Measurements from ENCODE around the gene PHF3. TPM values are rescaled to one million over a fixed set of nuclear protein-coding genes. Genes with fewer than 3 reads are reported as not detected.
A peak's percentile ranks its signal among the peaks of the same experiment; 100 is the strongest.

The PHF3 gene
- total and polyA plus RNA-seq, 4 donors, result 8.3 to 137 (median 25.2) TPM

DNA sequence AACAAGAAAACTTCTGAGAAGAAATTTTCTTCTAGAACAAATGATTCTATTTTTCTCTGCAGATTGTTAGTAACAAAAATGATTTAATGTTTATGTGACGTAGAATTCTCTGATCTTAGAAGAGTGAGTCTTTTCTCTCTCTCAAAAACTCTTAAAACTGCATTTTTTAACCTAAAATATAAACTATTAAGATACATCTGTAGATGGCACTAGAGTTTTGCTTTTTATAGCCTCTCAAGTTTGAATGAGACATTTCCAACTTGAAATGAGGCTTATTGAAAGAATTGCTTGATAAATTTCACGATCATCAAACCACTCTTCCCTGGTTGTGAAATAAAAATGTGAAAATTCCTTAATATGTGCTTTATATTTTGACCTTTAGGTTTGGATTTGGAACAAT lies 53.8 kb downstream of the PHF3 start:
- H3K27me3 ChIP-seq (ENCODE audit: control insufficient read depth in 3 of 3, insufficient read depth in 3 of 3, low read length in 2 of 3), result no peaks in the 10 kb centered on the region
- no peak overlapping the region for H3K4me3 ChIP-seq
- no peak overlapping the region for H3K9ac ChIP-seq (ENCODE audit: insufficient read depth in 1 of 2, low read length in 2 of 2)
- H3K4me1 ChIP-seq (ENCODE audit: control insufficient read depth in 5 of 5, insufficient read depth in 5 of 5, low read length in 5 of 5), result no peaks in the 10 kb centered on the region
- no peak overlapping the region for H3K27ac ChIP-seq (ENCODE audit: low read depth in 1 of 2, low read length in 1 of 2)
- no peaks in the 10 kb centered on the region for H3K9me3 ChIP-seq (ENCODE audit: control insufficient read depth in 4 of 4, insufficient read depth in 3 of 4, low read length in 3 of 4)
- peak in 1 of 3 donors; percentile 12 for DNase-seq
- peaks cover 3 to 16% (median 9%) of the 10 kb centered on the region in 4 donors for H3K36me3 ChIP-seq (ENCODE audit: control insufficient read depth in 4 of 4, insufficient read depth in 4 of 4, low read length in 4 of 4)
- no peak for ATAC-seq (ENCODE audit: insufficient read depth, low FRiP score)
- 79 to 88% methylated on average over 2 of the region's 2 CpGs for WGBS, 2 donors
- TF ChIP-seq, protein P1, sequence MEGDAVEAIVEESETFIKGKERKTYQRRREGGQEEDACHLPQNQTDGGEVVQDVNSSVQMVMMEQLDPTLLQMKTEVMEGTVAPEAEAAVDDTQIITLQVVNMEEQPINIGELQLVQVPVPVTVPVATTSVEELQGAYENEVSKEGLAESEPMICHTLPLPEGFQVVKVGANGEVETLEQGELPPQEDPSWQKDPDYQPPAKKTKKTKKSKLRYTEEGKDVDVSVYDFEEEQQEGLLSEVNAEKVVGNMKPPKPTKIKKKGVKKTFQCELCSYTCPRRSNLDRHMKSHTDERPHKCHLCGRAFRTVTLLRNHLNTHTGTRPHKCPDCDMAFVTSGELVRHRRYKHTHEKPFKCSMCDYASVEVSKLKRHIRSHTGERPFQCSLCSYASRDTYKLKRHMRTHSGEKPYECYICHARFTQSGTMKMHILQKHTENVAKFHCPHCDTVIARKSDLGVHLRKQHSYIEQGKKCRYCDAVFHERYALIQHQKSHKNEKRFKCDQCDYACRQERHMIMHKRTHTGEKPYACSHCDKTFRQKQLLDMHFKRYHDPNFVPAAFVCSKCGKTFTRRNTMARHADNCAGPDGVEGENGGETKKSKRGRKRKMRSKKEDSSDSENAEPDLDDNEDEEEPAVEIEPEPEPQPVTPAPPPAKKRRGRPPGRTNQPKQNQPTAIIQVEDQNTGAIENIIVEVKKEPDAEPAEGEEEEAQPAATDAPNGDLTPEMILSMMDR (IDR thresholded peaks at IDR 0.05; ENCODE audit: control extremely low read depth, extremely low read depth), result no peak

DNA sequence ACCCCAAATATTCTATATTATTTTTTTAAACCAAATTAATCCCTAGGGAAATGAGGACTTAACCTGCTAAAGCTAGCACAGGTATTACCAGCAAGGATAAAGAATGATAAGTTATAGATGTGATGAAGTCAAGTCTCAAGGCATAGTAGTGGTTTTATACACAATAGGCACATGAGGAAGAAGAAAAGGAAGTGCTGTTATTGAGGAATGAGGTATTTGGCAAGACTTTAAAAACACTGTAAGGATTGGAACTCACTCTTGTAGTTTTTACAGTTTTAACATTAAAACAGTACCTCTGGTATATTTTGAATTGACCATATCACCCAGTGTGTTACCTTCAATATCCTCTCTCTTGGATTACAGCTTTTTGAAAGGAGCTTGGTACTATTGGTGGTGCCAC lies 54.6 kb downstream of the PHF3 start:
- H3K9me3 ChIP-seq (ENCODE audit: control insufficient read depth in 4 of 4, insufficient read depth in 3 of 4, low read length in 3 of 4), result no peaks in the 10 kb centered on the region
- TF ChIP-seq, protein P1 (IDR thresholded peaks at IDR 0.05; ENCODE audit: control extremely low read depth, extremely low read depth), result no peak

DNA sequence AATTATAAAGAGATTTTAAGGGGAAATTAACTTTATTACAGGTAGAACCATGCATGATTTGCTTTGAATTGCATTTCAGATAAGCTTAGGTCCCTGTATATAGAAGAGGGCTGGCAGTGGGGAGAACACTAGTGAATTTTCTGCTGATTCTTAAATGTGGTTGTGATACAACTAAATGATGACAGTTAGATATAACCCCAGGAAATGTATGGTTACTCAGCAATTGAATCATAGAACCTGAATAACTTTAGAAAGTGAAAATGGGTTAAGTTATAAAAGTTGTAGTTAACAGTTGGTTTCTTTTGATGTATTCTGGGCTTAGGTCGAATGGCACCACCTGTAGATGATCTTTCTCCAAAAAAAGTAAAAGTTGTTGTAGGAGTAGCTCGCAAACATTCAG lies 70.1 kb downstream of the PHF3 start:
- no peak overlapping the region for H3K9ac ChIP-seq (ENCODE audit: insufficient read depth in 1 of 2, low read length in 2 of 2)
- WGBS, 2 donors, result 90 to 96% methylated on average over 2 of the region's 2 CpGs
- no peaks in the 10 kb centered on the region for H3K27me3 ChIP-seq (ENCODE audit: control insufficient read depth in 3 of 3, insufficient read depth in 3 of 3, low read length in 2 of 3)
- H3K4me3 ChIP-seq, result no peak overlapping the region
- no peak overlapping the region for H3K27ac ChIP-seq (ENCODE audit: low read depth in 1 of 2, low read length in 1 of 2)
- H3K36me3 ChIP-seq (ENCODE audit: control insufficient read depth in 4 of 4, insufficient read depth in 4 of 4, low read length in 4 of 4), result peaks cover 13 to 56% (median 26%) of the 10 kb centered on the region in 4 donors
- TF ChIP-seq, protein P1 (IDR thresholded peaks at IDR 0.05; ENCODE audit: control extremely low read depth, extremely low read depth), result no peak
- H3K9me3 ChIP-seq (ENCODE audit: control insufficient read depth in 4 of 4, insufficient read depth in 3 of 4, low read length in 3 of 4), result no peaks in the 10 kb centered on the region
- DNase-seq (no peak), ATAC-seq (ENCODE audit: insufficient read depth, low FRiP score) (no peak)
- H3K4me1 ChIP-seq (ENCODE audit: control insufficient read depth in 5 of 5, insufficient read depth in 5 of 5, low read length in 5 of 5), result no peaks in the 10 kb centered on the region

More for the DNA sequence above, 54.6 kb downstream of the PHF3 start:
- Histone ChIP-seq H3K9ac (ENCODE audit: insufficient read depth in 1 of 2, low read length in 2 of 2) (no peak overlapping the region), H3K4me1 (ENCODE audit: control insufficient read depth in 5 of 5, insufficient read depth in 5 of 5, low read length in 5 of 5) (no peaks in the 10 kb centered on the region), H3K27me3 (ENCODE audit: control insufficient read depth in 3 of 3, insufficient read depth in 3 of 3, low read length in 2 of 3) (no peaks in the 10 kb centered on the region), H3K27ac (ENCODE audit: low read depth in 1 of 2, low read length in 1 of 2) (no peak overlapping the region), H3K4me3 (no peak overlapping the region), H3K36me3 (ENCODE audit: control insufficient read depth in 4 of 4, insufficient read depth in 4 of 4, low read length in 4 of 4) (peaks cover 3 to 9% (median 4%) of the 10 kb centered on the region in 4 donors)
- no peak for ATAC-seq (ENCODE audit: insufficient read depth, low FRiP score)
- DNase-seq, result no peak

DNA sequence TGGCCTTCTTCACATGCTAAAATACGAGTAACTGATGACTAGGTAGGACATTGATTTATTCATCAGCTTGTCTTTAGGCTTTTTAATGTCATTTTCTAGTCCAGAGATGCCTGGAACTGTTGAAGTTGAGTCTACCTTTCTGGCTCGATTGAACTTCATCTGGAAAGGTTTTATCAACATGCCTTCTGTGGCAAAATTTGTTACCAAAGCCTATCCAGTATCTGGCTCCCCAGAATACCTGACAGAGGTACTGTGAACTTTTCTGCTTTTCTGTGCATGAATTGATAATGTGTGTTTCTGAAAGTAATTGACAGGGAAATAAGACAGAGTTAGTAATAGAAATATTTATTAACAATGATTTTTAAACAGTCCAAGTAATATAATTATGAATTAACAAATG lies 71.0 kb downstream of the PHF3 start:
- DNase-seq, result no peak
- TF ChIP-seq, protein P1 (IDR thresholded peaks at IDR 0.05; ENCODE audit: control extremely low read depth, extremely low read depth), result no peak
- no peak overlapping the region for H3K27ac ChIP-seq (ENCODE audit: low read depth in 1 of 2, low read length in 1 of 2)
- ATAC-seq (ENCODE audit: insufficient read depth, low FRiP score), result no peak
- H3K27me3 ChIP-seq (ENCODE audit: control insufficient read depth in 3 of 3, insufficient read depth in 3 of 3, low read length in 2 of 3), result no peaks in the 10 kb centered on the region
- no peak overlapping the region for H3K9ac ChIP-seq (ENCODE audit: insufficient read depth in 1 of 2, low read length in 2 of 2)
- peaks cover 13 to 56% (median 35%) of the 10 kb centered on the region in 4 donors for H3K36me3 ChIP-seq (ENCODE audit: control insufficient read depth in 4 of 4, insufficient read depth in 4 of 4, low read length in 4 of 4)
- H3K4me1 ChIP-seq (ENCODE audit: control insufficient read depth in 5 of 5, insufficient read depth in 5 of 5, low read length in 5 of 5), result no peaks in the 10 kb centered on the region
- H3K9me3 ChIP-seq (ENCODE audit: control insufficient read depth in 4 of 4, insufficient read depth in 3 of 4, low read length in 3 of 4), result no peaks in the 10 kb centered on the region
- WGBS, 2 donors, result 75 to 88% methylated on average over 2 of the region's 2 CpGs
- no peak overlapping the region for H3K4me3 ChIP-seq

All from lung (tissue), 12 donors.